ENCODE measurements around the gene ADH4. TPM values are rescaled to one million over a fixed set of nuclear protein-coding genes. Genes with fewer than 3 reads are reported as not detected.

The ADH4 gene
- total and polyA plus RNA-seq, 2 donors (not counting 3 experiments of a cell fraction or from before 2014, with no cell fraction given): not detected

- intact Hi-C loops (cut with micrococcal nuclease) (no loop called here), dilution Hi-C loops (cut with MboI; ENCODE audit: extremely low pct_ligation_motif_present, low sequenced_read_pairs) (no loop called here)
- peaks cover 2% of the 10 kb centered on the region for H3K4me1 ChIP-seq (ENCODE audit: control insufficient read depth, extremely low read depth, insufficient read depth, low read length)
- no TSS peak for BruUV-seq (replicated peaks)
- no peaks in the 10 kb centered on the region for H3K36me3 ChIP-seq (ENCODE audit: control insufficient read depth in 2 of 2, extremely low read depth in 1 of 2, insufficient read depth in 2 of 2, low read length in 2 of 2)
- POLR2A ChIA-PET: no interaction called here
- H3K4me2 ChIP-seq (ENCODE audit: insufficient read depth, low read length): no peak overlapping the region
- TF ChIP-seq MYC (IDR thresholded peaks at IDR 0.05; ENCODE audit: low read depth, low read length) (no peak), FOS (IDR thresholded peaks at IDR 0.05; ENCODE audit: borderline replicate concordance, insufficient read depth, low read length) (no peak), POLR2A (IDR thresholded peaks at IDR 0.05; ENCODE audit: low read depth, low read length) (no peak), JUN (IDR thresholded peaks at IDR 0.05; ENCODE audit: borderline replicate concordance, insufficient read depth, insufficient read length, low read depth) (no peak), POLR2AphosphoS5 (IDR thresholded peaks at IDR 0.05; ENCODE audit: insufficient read depth, low read depth, low read length) (no peak), EZH2 (IDR thresholded peaks at IDR 0.05; ENCODE audit: borderline replicate concordance, low read depth, low read length, severe bottlenecking) (no peak), MAX (IDR thresholded peaks at IDR 0.05; ENCODE audit: insufficient read depth, insufficient read length) (no peak), GATA2 (IDR thresholded peaks at IDR 0.05; ENCODE audit: insufficient read depth, insufficient read length, low read depth, low read length) (no peak), CTCF (IDR thresholded peaks at IDR 0.05; ENCODE audit: extremely low read depth in 1 of 2, insufficient read depth in 1 of 2, low read depth in 1 of 2, low read length in 2 of 2) (no peak)
- FAIRE-seq (no peak), DNase-seq (ENCODE audit: low read depth, low spot score) (no peak)
- no peaks in the 10 kb centered on the region for H3K9me1 ChIP-seq (replicated peaks; ENCODE audit: control insufficient read depth, extremely low read depth, insufficient read depth, low read length)
- no peak overlapping the region for H3K27ac ChIP-seq (ENCODE audit: insufficient read depth, low read depth, low read length)
- H3K79me2 ChIP-seq (ENCODE audit: control insufficient read depth, insufficient read depth, low read length): no peaks in the 10 kb centered on the region
- H3K27me3 ChIP-seq (ENCODE audit: control insufficient read depth in 2 of 2, insufficient read depth in 2 of 2, low read length in 2 of 2): no peaks in the 10 kb centered on the region
- H4K20me1 ChIP-seq (replicated peaks; ENCODE audit: control insufficient read depth, extremely low read depth, insufficient read depth, low read length): no peaks in the 10 kb centered on the region
- no peak overlapping the region for H3K4me3 ChIP-seq (replicated peaks in 1 of 3; ENCODE audit: insufficient read depth in 1 of 3, low read depth in 1 of 3, low read length in 3 of 3)
- H3K9ac ChIP-seq (replicated peaks; ENCODE audit: extremely low read depth, insufficient read depth, low read length): no peak overlapping the region
- CTCF ChIA-PET: no interaction called here
- no peak overlapping the region for H2AFZ ChIP-seq (ENCODE audit: low read depth, low read length)
- H3K9me3 ChIP-seq (replicated peaks; ENCODE audit: control insufficient read depth, insufficient read depth, low read length): no peaks in the 10 kb centered on the region
Measured at GRCh38 chr4:99151995-99152394, 7.9 kb upstream of the ADH4 start.
